GM12878 (cell line): ENCODE data around the gene UGT8. TPM values are rescaled to one million over a fixed set of nuclear protein-coding genes. Genes with fewer than 3 reads are reported as not detected.

Experiments
- ATAC-seq: fragments of 200-7000 bp; cut with Tn5 transposase; 3 replicates; pipeline ENCODE4 v1.9.1; 2020; ENCODE audit warnings: mild to moderate bottlenecking, moderate library complexity
- BruUV-seq: library from RNA; stranded (reverse); fragments of 400-500 nt; replicated peaks from 2 replicates; lab custom pipeline; 2021; lab: Mats Ljungman, UMichigan
- CTCF ChIA-PET: fragments of 300-600 bp; sonication (Branson Sonifier 250); formaldehyde crosslinking; extraction: SDS; loops from one replicate; lab custom pipeline; 2021; ENCODE audit warnings: inconsistent platforms; lab: Yijun Ruan, JAX
- POLR2A ChIA-PET: fragments of 350-600 bp; formaldehyde crosslinking; extraction: SDS; loops from one replicate; lab custom pipeline; 2021; ENCODE audit warnings: inconsistent platforms; lab: Charles Lee
- RAD21 ChIA-PET: fragments of 300-600 bp; sonication (Branson Sonifier 250); formaldehyde crosslinking; loops from one replicate; lab custom pipeline; 2023; ENCODE audit warnings: antibody characterized with exemption; ENCODE audit not compliant: unreplicated experiment; lab: Charles Lee
- SMC1A ChIA-PET: fragments of 300-600 bp; sonication (Branson Sonifier 250); formaldehyde crosslinking; loops from one replicate; lab custom pipeline; 2023; ENCODE audit not compliant: unreplicated experiment, uncharacterized antibody; lab: Charles Lee
- DNase-seq: peaks from one replicate; pipeline ENCODE4 v3.0.0-alpha.2; 2011; ENCODE audit warnings: low read depth, low spot score
- FAIRE-seq: peaks from 3 replicates; lab custom pipeline; 2011; peaks lifted over from hg19 to GRCh38; lab: Jason Lieb, UNC
- H2AFZ ChIP-seq: 2 replicates; pipeline ENCODE4 v1.6.0; 2011; ENCODE audit warnings: low read depth, low read length, control low read depth; ENCODE audit not compliant: control insufficient read depth
- H3K27ac ChIP-seq: 2 replicates; pipeline ENCODE4 v1.5.1; 2011; ENCODE audit warnings: control low read depth; ENCODE audit not compliant: control insufficient read depth, insufficient read depth
- H3K27me3 ChIP-seq, 2 experiments: replicated peaks in 1 of 2; 2 replicates each; pipeline versions ENCODE4 v1.6.0 to v1.6.1; 2011; ENCODE audit warnings: low read length in 1 of 2; ENCODE audit not compliant: control insufficient read depth in 2 of 2, insufficient read depth in 2 of 2
- H3K36me3 ChIP-seq, 2 experiments: 2 replicates each; pipeline ENCODE4 v1.5.1; 2011; ENCODE audit warnings: low read length in 1 of 2; ENCODE audit not compliant: control insufficient read depth in 2 of 2, insufficient read depth in 2 of 2
- H3K4me1 ChIP-seq: 2 replicates; pipeline ENCODE4 v1.6.1; 2011; ENCODE audit warnings: mild to moderate bottlenecking, low read length, moderate library complexity, mixed read lengths; ENCODE audit not compliant: control insufficient read depth, insufficient read depth
- H3K4me2 ChIP-seq: 2 replicates; pipeline ENCODE4 v1.6.0; 2011; ENCODE audit warnings: control low read depth; ENCODE audit not compliant: control insufficient read depth, insufficient read depth
- H3K4me3 ChIP-seq: fragments of 200-600 bp; sonication (generic); 2 replicates; pipeline ENCODE4 v1.5.1; 2016
- H3K79me2 ChIP-seq: 2 replicates; pipeline ENCODE4 v1.6.0; 2011; ENCODE audit warnings: low read length; ENCODE audit not compliant: control insufficient read depth, insufficient read depth
- H3K9ac ChIP-seq: 2 replicates; pipeline ENCODE4 v1.8.0; 2011; ENCODE audit warnings: low read length, control low read depth, mixed read lengths; ENCODE audit not compliant: control insufficient read depth, insufficient read depth
- H3K9me3 ChIP-seq: replicated peaks from 3 replicates; pipeline ENCODE4 v1.5.1; 2011; ENCODE audit warnings: mild to moderate bottlenecking, low read length; ENCODE audit not compliant: control insufficient read depth, insufficient read depth
- H4K20me1 ChIP-seq: 2 replicates; pipeline ENCODE4 v1.6.0; 2011; ENCODE audit not compliant: control insufficient read depth, insufficient read depth
- BCL3 ChIP-seq: IDR thresholded peaks from 2 replicates; pipeline ENCODE4 v1.6.1; 2011; ENCODE audit warnings: borderline replicate concordance, low read depth, mild to moderate bottlenecking, moderate library complexity, low read length; ENCODE audit not compliant: insufficient read depth, poor library complexity, severe bottlenecking
- BMI1 ChIP-seq: fragments of 450-650 bp; IDR thresholded peaks from 2 replicates; pipeline ENCODE4 v1.6.1; 2016; ENCODE audit warnings: mild to moderate bottlenecking, moderate library complexity, borderline replicate concordance
- CTCF ChIP-seq, 3 experiments: IDR thresholded peaks in 2 of 3; conservative IDR thresholded peaks in 1 of 3; 2 replicates each; pipeline ENCODE4 v1.5.1; 2011; ENCODE audit warnings: low read depth in 3 of 3, low read length in 3 of 3, mild to moderate bottlenecking in 3 of 3, control low read depth in 2 of 3, moderate library complexity in 2 of 3, inconsistent platforms in 1 of 3, mixed read lengths in 1 of 3; ENCODE audit not compliant: control insufficient read depth in 2 of 3, insufficient read depth in 1 of 3; ENCODE audit errors: extremely low read depth in 1 of 3
- IKZF1 ChIP-seq: fragments of 450-650 bp; conservative IDR thresholded peaks from 2 replicates; pipeline ENCODE4 v1.6.1; 2017; ENCODE audit warnings: antibody characterized with exemption, mild to moderate bottlenecking
- MEF2B ChIP-seq: fragments of 450-650 bp; IDR thresholded peaks from 2 replicates; pipeline ENCODE4 v1.6.1; 2018; ENCODE audit warnings: mild to moderate bottlenecking, moderate library complexity; ENCODE audit not compliant: partially characterized antibody, poor library complexity, severe bottlenecking
- RAD21 ChIP-seq: IDR thresholded peaks from 2 replicates; pipeline ENCODE4 v1.6.1; 2011; ENCODE audit warnings: mild to moderate bottlenecking, low read depth, low read length, moderate library complexity; ENCODE audit not compliant: insufficient read depth
- RELB ChIP-seq: fragments of 450-650 bp; IDR thresholded peaks from 2 replicates; pipeline ENCODE4 v1.6.1; 2017; ENCODE audit warnings: low read depth, mild to moderate bottlenecking, moderate library complexity
- TCF3 ChIP-seq: IDR thresholded peaks from 2 replicates; pipeline ENCODE4 v1.6.1; 2012; ENCODE audit warnings: low read depth, mild to moderate bottlenecking, low read length, borderline replicate concordance; ENCODE audit not compliant: insufficient read depth
- ZBTB33 ChIP-seq: fragments of 450-650 bp; IDR thresholded peaks from 2 replicates; pipeline ENCODE4 v1.6.1; 2017; ENCODE audit warnings: mild to moderate bottlenecking
- ZBTB40 ChIP-seq: fragments of 450-650 bp; IDR thresholded peaks from 2 replicates; pipeline ENCODE4 v1.6.1; 2016; ENCODE audit warnings: mild to moderate bottlenecking, moderate library complexity, borderline replicate concordance
- ZNF274 ChIP-seq: IDR thresholded peaks from one replicate; pipeline ENCODE4 v1.8.0; 2011; ENCODE audit not compliant: insufficient read length, insufficient read depth
- WGBS: methylation state at CpG from one replicate; pipeline ENCODE4 v1.1.6; 2016; ENCODE audit warnings: low lambda C conversion rate; ENCODE audit not compliant: insufficient replicate concordance, insufficient coverage; ENCODE audit errors: missing lambda C conversion rate; 5-methylcytosine and 5-hydroxymethylcytosine counted together
- in situ Hi-C: fragments of 300-500 bp; cut with MboI; formaldehyde crosslinking; loops from 9 replicates; pipeline ENCODE4 v1.14.3; 2018; ENCODE audit warnings: mixed read lengths
- intact Hi-C: fragments of 100-400 bp; cut with micrococcal nuclease; formaldehyde crosslinking; loops from one replicate; pipeline ENCODE4 v1.14.2; 2022; ENCODE audit not compliant: unreplicated experiment
- polyA plus RNA-seq, 11 experiments: library from polyadenylated mRNA; depleted of rRNA in 4 of 11; unstranded in 6 of 11; stranded (reverse) in 5 of 11; fragments of >200 nt; fragmentation: Nextera tagmentation in 4 of 11; fragmentation: Illumina TruSeq in 1 of 11; extraction: Ambion mirVana in 4 of 11; extraction: Trizol in 1 of 11; gene quantifications; 1 replicate in 1 of 11; 2 replicates in 10 of 11; pipeline versions ENCODE4 v1.2.1 to v1.2.3, GENCODE V29; 2011 to 2016; ENCODE audit warnings: inconsistent platforms in 2 of 11, missing spikeins in 2 of 11, low read depth in 1 of 11
- total RNA-seq, 4 experiments: library from RNA; depleted of rRNA in 3 of 4; stranded (reverse); fragments of >200 nt in 3 of 4; fragmentation: Illumina TruSeq in 1 of 4; extraction: Trizol in 1 of 4; gene quantifications; 2 replicates each; pipeline versions ENCODE4 v1.2.1 to v1.2.3, GENCODE V29; 2013 to 2021

The UGT8 gene
- total and polyA plus RNA-seq, 10 of the 15 experiments (the other 5 are each of a cell fraction or from before 2014, with no cell fraction given) = 0.16 to 1.1 (median 0.49) TPM

- H3K27me3 ChIP-seq = no peaks in the 10 kb centered on the region
- no TSS peak for BruUV-seq
- no peak overlapping the region for H3K4me2 ChIP-seq
- no peaks in the 10 kb centered on the region for H3K9me3 ChIP-seq
- H3K9ac ChIP-seq = no peak overlapping the region
- FAIRE-seq (no peak), DNase-seq (no peak), ATAC-seq (no peak)
- no peak overlapping the region for H3K4me3 ChIP-seq
- RAD21 ChIA-PET = interaction anchor here (1.0 to 2.3 kb wide), 3 partner anchors 266 to 272 kb away, joined by 3 to 11 read pairs (median 4); no protein-coding TSS in a partner anchor
- SMC1A ChIA-PET = interaction anchor here (0.6 to 5.3 kb wide), 6 partner anchors 11 to 451 kb away, joined by 3 to 23 read pairs (median 6); no protein-coding TSS in a partner anchor
- CTCF ChIA-PET = interaction anchor here (1.3 to 3.4 kb wide), 4 partner anchors 9 to 269 kb away, joined by 4 to 17 read pairs (median 9); no protein-coding TSS in a partner anchor
- in situ Hi-C loops = no loop called here
- H3K4me1 ChIP-seq = no peaks in the 10 kb centered on the region
- intact Hi-C loops = no loop called here
- H3K27ac ChIP-seq = no peak overlapping the region
- no peaks in the 10 kb centered on the region for H3K36me3 ChIP-seq
- H4K20me1 ChIP-seq = no peaks in the 10 kb centered on the region
- POLR2A ChIA-PET = interaction anchor here (0.7 kb wide), 1 partner anchor 269 kb away, joined by 4 read pairs; no protein-coding TSS in a partner anchor
- H3K79me2 ChIP-seq = no peaks in the 10 kb centered on the region
- no peak overlapping the region for H2AFZ ChIP-seq
- WGBS = 44% methylated on average over 2 of the region's 2 CpGs
- TF ChIP-seq RELB = no peak
- TF ChIP-seq BMI1 = no peak
- TF ChIP-seq ZBTB33 = no peak
- no peak for TF ChIP-seq ZBTB40
- TF ChIP-seq ZNF274 = no peak
- peak; percentile 44; the same call in 1 of the 2 replicates for TF ChIP-seq RAD21
- no peak for TF ChIP-seq BCL3
- TF ChIP-seq CTCF (IDR thresholded peaks at IDR 0.05 in 2 of 3, conservative IDR thresholded peaks at IDR 0.05 in 1 of 3; ENCODE audit: control insufficient read depth in 2 of 3, extremely low read depth in 1 of 3, insufficient read depth in 1 of 3, low read depth in 3 of 3, low read length in 3 of 3) = peak in 1 of 3 experiments; percentile 11; a peak in 1 of 6 replicates
- no peak for TF ChIP-seq TCF3
- no peak for TF ChIP-seq IKZF1
- TF ChIP-seq MEF2B = no peak
Observed at GRCh38 chr4:114654592-114654991, 56.0 kb downstream of the UGT8 start.
